KMS-11 (cell line): ENCODE measurements around the gene ENTPD6.

ENCODE experiments used
- H2AFZ ChIP-seq: fragments of 200-600 bp; sonication (generic); 2 replicates; pipeline ENCODE4 v1.6.1; 2016; ENCODE audit warnings: antibody characterized with exemption, mixed run types, low read depth
- H3K27ac ChIP-seq: fragments of 200-600 bp; sonication (generic); 2 replicates; pipeline ENCODE4 v1.6.1; 2016; ENCODE audit warnings: mild to moderate bottlenecking, mixed run types
- H3K27me3 ChIP-seq: fragments of 200-600 bp; sonication (generic); 2 replicates; pipeline ENCODE4 v1.6.1; 2017; ENCODE audit warnings: mild to moderate bottlenecking, low read depth, mixed run types, moderate library complexity; ENCODE audit not compliant: insufficient read depth
- H3K36me3 ChIP-seq: fragments of 200-600 bp; sonication (generic); 2 replicates; pipeline ENCODE4 v1.6.1; 2017; ENCODE audit warnings: mild to moderate bottlenecking, mixed run types; ENCODE audit not compliant: insufficient read depth
- H3K4me1 ChIP-seq: fragments of 200-600 bp; sonication (generic); 2 replicates; pipeline ENCODE4 v1.6.1; 2016; ENCODE audit warnings: mild to moderate bottlenecking, low read depth, mixed run types; ENCODE audit not compliant: poor library complexity, severe bottlenecking
- H3K4me2 ChIP-seq: fragments of 200-600 bp; sonication (generic); 2 replicates; pipeline ENCODE4 v1.7.0; 2016; ENCODE audit warnings: mild to moderate bottlenecking, mixed run types
- H3K4me3 ChIP-seq: fragments of 200-600 bp; sonication (generic); IDR thresholded peaks from 2 replicates; pipeline ENCODE4 v1.6.1; 2017; ENCODE audit warnings: low read depth, low read length, mixed read lengths; ENCODE audit not compliant: insufficient read depth
- H3K79me2 ChIP-seq: fragments of 200-600 bp; sonication (generic); 2 replicates; pipeline ENCODE4 v1.6.1; 2016; ENCODE audit warnings: low read depth, mixed run types; ENCODE audit not compliant: insufficient read depth
- H3K9ac ChIP-seq: fragments of 200-600 bp; sonication (generic); 2 replicates; pipeline ENCODE4 v1.6.1; 2016; ENCODE audit warnings: mild to moderate bottlenecking, mixed run types
- H4K20me1 ChIP-seq: fragments of 200-600 bp; sonication (generic); 2 replicates; pipeline ENCODE4 v1.6.1; 2016; ENCODE audit warnings: mild to moderate bottlenecking, mixed run types; ENCODE audit not compliant: insufficient read depth
- TF ChIP-seq, protein P1 (sequence below): fragments of 200-600 bp; sonication (generic); conservative IDR thresholded peaks from 2 replicates; pipeline ENCODE4 v1.6.1; 2017; ENCODE audit warnings: low read depth, mild to moderate bottlenecking, antibody characterized with exemption, low read length, moderate library complexity, mixed read lengths

Gene ENTPD6

DNA sequence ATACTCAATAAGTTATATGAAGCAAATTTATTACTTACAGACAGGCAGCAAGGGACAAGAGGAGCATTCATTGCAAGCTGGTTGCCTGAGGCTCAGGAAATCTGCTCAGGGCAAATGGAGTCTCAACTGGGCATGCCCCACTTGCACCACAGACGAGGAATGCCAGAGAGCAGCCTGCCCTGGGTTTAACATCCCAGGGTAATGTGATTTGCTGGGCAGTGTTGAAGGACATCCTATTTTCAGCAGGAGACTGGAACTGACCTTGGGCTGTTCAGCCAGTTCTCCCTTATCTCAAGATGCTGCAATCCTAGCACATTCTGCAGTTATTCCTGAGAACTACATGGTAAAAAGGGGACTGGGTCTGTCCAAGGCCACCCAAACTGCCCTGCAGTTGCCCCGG is 3.8 kb upstream of the ENTPD6 start:
- H3K9ac ChIP-seq = no peak overlapping the region
- TF ChIP-seq, protein P1, sequence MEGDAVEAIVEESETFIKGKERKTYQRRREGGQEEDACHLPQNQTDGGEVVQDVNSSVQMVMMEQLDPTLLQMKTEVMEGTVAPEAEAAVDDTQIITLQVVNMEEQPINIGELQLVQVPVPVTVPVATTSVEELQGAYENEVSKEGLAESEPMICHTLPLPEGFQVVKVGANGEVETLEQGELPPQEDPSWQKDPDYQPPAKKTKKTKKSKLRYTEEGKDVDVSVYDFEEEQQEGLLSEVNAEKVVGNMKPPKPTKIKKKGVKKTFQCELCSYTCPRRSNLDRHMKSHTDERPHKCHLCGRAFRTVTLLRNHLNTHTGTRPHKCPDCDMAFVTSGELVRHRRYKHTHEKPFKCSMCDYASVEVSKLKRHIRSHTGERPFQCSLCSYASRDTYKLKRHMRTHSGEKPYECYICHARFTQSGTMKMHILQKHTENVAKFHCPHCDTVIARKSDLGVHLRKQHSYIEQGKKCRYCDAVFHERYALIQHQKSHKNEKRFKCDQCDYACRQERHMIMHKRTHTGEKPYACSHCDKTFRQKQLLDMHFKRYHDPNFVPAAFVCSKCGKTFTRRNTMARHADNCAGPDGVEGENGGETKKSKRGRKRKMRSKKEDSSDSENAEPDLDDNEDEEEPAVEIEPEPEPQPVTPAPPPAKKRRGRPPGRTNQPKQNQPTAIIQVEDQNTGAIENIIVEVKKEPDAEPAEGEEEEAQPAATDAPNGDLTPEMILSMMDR = no peak
- H3K4me2 ChIP-seq = no peak overlapping the region
- H3K4me1 ChIP-seq = peaks cover 9% of the 10 kb centered on the region
- H3K27me3 ChIP-seq = no peaks in the 10 kb centered on the region
- H4K20me1 ChIP-seq = no peaks in the 10 kb centered on the region
- no peak overlapping the region for H3K4me3 ChIP-seq
- H3K79me2 ChIP-seq = peaks cover 3% of the 10 kb centered on the region; the same call in 1 of the 2 replicates
- no peaks in the 10 kb centered on the region for H3K36me3 ChIP-seq
- no peak overlapping the region for H3K27ac ChIP-seq
- H2AFZ ChIP-seq = no peak overlapping the region

DNA sequence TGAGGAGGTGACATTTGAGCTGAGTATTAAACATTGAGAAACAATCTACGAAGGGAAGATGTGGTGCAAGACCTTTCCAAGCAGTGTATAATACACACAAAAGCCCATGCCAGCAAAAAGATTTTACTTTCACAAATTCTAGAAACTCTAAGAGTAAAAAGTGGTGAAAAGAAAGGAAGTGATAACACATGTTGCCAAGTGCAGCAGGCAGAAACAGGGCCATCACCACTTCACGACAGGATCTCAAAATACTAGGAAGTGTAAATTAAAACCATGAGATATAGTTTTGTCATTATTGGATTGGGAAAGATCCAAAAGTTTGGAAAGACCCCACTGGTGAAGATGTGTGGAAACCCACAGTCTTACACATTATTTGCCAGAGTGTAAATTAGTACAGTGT is 1.7 kb upstream of the ENTPD6 start:
- Histone ChIP-seq H3K9ac (no peak overlapping the region), H4K20me1 (no peaks in the 10 kb centered on the region), H3K4me3 (no peak overlapping the region), H3K36me3 (no peaks in the 10 kb centered on the region), H3K27ac (no peak overlapping the region), H3K79me2 (peaks cover 18% of the 10 kb centered on the region; the same call in 1 of the 2 replicates), H3K27me3 (no peaks in the 10 kb centered on the region), H3K4me2 (no peak overlapping the region), H2AFZ (no peak overlapping the region), H3K4me1 (peaks cover 24% of the 10 kb centered on the region)
- TF ChIP-seq, protein P1 = no peak

DNA sequence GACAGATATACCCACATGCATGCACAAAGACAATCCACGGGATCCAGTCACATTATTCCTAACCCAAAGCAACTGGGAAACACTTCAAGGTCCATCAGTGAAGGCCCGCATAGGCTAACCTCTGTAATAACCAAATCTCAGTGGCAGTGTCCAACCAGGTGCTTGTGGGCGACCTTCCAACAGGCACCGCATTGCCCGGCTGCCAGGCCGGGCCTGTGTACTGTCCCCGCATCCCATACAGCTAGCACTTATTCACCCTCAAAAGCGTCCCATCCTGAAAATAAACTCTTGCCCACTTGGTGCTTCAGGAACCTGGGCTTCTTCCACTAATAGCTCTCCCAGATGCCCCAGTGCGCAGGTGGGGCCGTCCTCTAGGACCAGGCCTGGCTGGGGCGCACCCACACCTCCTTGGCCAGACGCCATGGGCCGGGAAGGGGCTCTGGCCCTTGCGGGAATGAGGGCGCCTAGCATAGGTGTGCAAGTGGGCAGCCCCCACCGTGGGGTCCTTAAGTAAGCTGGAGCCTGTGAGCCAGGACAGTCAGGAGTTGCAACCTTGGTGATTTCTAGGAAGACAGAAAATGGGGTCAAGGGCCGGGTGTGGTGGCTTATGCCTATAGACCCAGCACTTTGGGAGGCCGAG is 1.1 kb upstream of the ENTPD6 start:
- no peak overlapping the region for H2AFZ ChIP-seq
- H3K9ac ChIP-seq = no peak overlapping the region
- no peaks in the 10 kb centered on the region for H3K36me3 ChIP-seq
- H3K27ac ChIP-seq = peak overlapping the region; percentile 73; the same call in 1 of the 2 replicates
- H3K27me3 ChIP-seq = no peaks in the 10 kb centered on the region
- H3K4me2 ChIP-seq = peak overlapping the region; percentile 63
- H3K4me1 ChIP-seq = peaks cover 25% of the 10 kb centered on the region
- peaks cover 22% of the 10 kb centered on the region; the same call in 1 of the 2 replicates for H3K79me2 ChIP-seq
- TF ChIP-seq, protein P1 = no peak
- H3K4me3 ChIP-seq = no peak overlapping the region
- no peaks in the 10 kb centered on the region for H4K20me1 ChIP-seq

DNA sequence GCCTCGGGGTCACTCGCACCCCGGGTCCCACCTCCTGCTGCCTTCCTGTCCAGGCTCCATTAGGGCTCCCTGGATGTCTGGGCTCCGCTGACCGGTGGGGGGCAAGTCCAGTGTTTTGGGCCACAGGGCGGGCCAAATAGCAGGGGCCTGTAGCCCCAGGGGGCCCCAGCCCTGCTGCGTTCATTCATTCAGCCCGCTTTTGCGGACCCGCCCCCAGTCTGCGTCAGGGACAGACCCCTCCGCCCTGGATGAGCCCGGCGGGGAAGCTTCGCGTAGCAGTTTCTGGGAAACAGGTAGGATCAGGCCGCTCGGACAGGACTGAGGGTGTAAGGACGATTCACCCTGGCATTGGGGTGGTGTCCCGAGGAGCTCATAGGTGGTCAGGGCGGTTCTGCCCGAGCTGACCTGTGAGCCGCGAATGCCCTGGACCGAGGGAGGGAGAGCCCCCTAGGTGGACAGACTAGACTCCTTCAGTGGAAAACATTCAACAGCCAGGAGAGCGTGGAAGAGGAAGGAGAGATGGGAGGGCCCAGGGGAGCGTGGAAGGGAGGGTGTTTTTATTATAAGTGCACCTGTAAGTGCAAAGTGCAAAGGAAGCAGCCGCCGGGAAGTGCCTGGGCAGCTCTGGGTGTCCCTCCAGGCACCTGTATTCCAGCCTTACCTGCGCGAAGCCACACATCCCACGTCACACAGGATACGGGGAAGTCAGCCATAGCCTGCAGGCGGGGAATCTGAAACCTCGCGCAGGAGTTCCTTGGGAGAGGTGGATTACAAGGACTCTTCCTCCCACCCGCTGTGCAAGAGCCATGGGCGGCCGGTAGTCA is 662 bp downstream of the ENTPD6 start:
- Histone ChIP-seq H3K4me1 (peaks cover 34% of the 10 kb centered on the region), H3K36me3 (no peaks in the 10 kb centered on the region), H3K4me3 (no peak overlapping the region), H3K27me3 (no peaks in the 10 kb centered on the region), H3K27ac (peak overlapping the region; percentile 47; the same call in 1 of the 2 replicates), H3K4me2 (peak overlapping the region; percentile 73), H3K9ac (peak overlapping the region; percentile 62), H3K79me2 (peaks cover 37% of the 10 kb centered on the region), H2AFZ (peak overlapping the region; percentile 67; the same call in 1 of the 2 replicates), H4K20me1 (no peaks in the 10 kb centered on the region)
- TF ChIP-seq, protein P1 = no peak
